SK-N-SH treated with all-trans-retinoic acid at 6 μM for 48 hours (cell line): Measurements from ENCODE around the gene THEMIS.
"Not testable (repeated sequence)": the region's sequence is repeated elsewhere in the genome, so short reads cannot be mapped to it uniquely, and the experiment has no call there.

Experiments used
- ATAC-seq: fragments of 200-7000 bp; cut with Tn5 transposase; 3 replicates; pipeline ENCODE4 v1.9.1; 2020; ENCODE audit warnings: mild to moderate bottlenecking, moderate library complexity
- BACH2 ChIP-seq: fragments of 250-450 bp; sonication (Bioruptor Pico); IDR thresholded peaks from 2 replicates; pipeline ENCODE4 v1.9.0; 2021; ENCODE audit warnings: mild to moderate bottlenecking, borderline replicate concordance
- ESRRG ChIP-seq: fragments of 250-450 bp; sonication (Bioruptor Pico); IDR thresholded peaks from 2 replicates; pipeline ENCODE4 v1.6.1; 2021; ENCODE audit warnings: mild to moderate bottlenecking
- GLIS3 ChIP-seq: fragments of 250-450 bp; sonication (Bioruptor Pico); IDR thresholded peaks from 2 replicates; pipeline ENCODE4 v1.5.0; 2020; ENCODE audit warnings: mild to moderate bottlenecking, moderate library complexity
- ISL1 ChIP-seq: fragments of 250-450 bp; sonication (Bioruptor Pico); IDR thresholded peaks from 2 replicates; pipeline ENCODE4 v2.1.2; 2022; ENCODE audit warnings: mild to moderate bottlenecking, moderate library complexity
- OSR1 ChIP-seq: fragments of 250-450 bp; sonication (Bioruptor Pico); IDR thresholded peaks from 2 replicates; pipeline ENCODE4 v1.8.0; 2022; ENCODE audit warnings: moderate library complexity, mild to moderate bottlenecking, inconsistent platforms
- PPARA ChIP-seq: fragments of 250-450 bp; sonication (Bioruptor Pico); IDR thresholded peaks from 2 replicates; pipeline ENCODE4 v1.5.0; 2020; ENCODE audit warnings: mild to moderate bottlenecking, borderline replicate concordance
- RARB ChIP-seq: fragments of 250-450 bp; sonication (Bioruptor Pico); IDR thresholded peaks from 2 replicates; pipeline ENCODE4 v1.8.0; 2021; ENCODE audit warnings: mild to moderate bottlenecking, moderate library complexity
- SNAI2 ChIP-seq: fragments of 250-450 bp; sonication (Bioruptor Pico); IDR thresholded peaks from 2 replicates; pipeline ENCODE4 v1.5.0; 2020; ENCODE audit warnings: mild to moderate bottlenecking, moderate library complexity
- TCF4 ChIP-seq: fragments of 250-450 bp; sonication (Bioruptor Pico); IDR thresholded peaks from 2 replicates; pipeline ENCODE4 v1.8.0; 2021; ENCODE audit warnings: mild to moderate bottlenecking, moderate library complexity, borderline replicate concordance
- TOX ChIP-seq: fragments of 250-450 bp; sonication (Bioruptor Pico); IDR thresholded peaks from 2 replicates; pipeline ENCODE4 v1.8.0; 2021; ENCODE audit warnings: mild to moderate bottlenecking, moderate library complexity, borderline replicate concordance
- ZC3H10 ChIP-seq: fragments of 250-450 bp; sonication (Bioruptor Pico); IDR thresholded peaks from 2 replicates; pipeline ENCODE4 v1.5.1; 2021; ENCODE audit warnings: mild to moderate bottlenecking, moderate library complexity
- ZNF565 ChIP-seq: fragments of 450-650 bp; formaldehyde crosslinking; conservative IDR thresholded peaks from 2 replicates; pipeline ENCODE4 v1.5.0; 2020; ENCODE audit warnings: low read depth, mild to moderate bottlenecking, moderate library complexity
- ZNF70 ChIP-seq: fragments of 450-650 bp; formaldehyde crosslinking; IDR thresholded peaks from 2 replicates; pipeline ENCODE4 v1.5.0; 2020; ENCODE audit warnings: mild to moderate bottlenecking, moderate library complexity
- ZNF8 ChIP-seq: fragments of 450-650 bp; formaldehyde crosslinking; IDR thresholded peaks from 2 replicates; pipeline ENCODE4 v1.5.0; 2020; ENCODE audit warnings: mild to moderate bottlenecking, moderate library complexity
- TF ChIP-seq, protein P1 (sequence below): fragments of 250-450 bp; sonication (Bioruptor Pico); IDR thresholded peaks from 2 replicates; pipeline ENCODE4 v1.5.0; 2020; ENCODE audit warnings: mild to moderate bottlenecking, moderate library complexity
- TF ChIP-seq, protein P2 (sequence below): fragments of 250-450 bp; sonication (Bioruptor Pico); IDR thresholded peaks from 2 replicates; pipeline ENCODE4 v1.5.1; 2020; ENCODE audit warnings: low read depth, mild to moderate bottlenecking, moderate library complexity
- TF ChIP-seq, protein P3 (sequence below): fragments of 250-450 bp; sonication (Bioruptor Pico); IDR thresholded peaks from 2 replicates; pipeline ENCODE4 v1.8.0; 2020; ENCODE audit warnings: mild to moderate bottlenecking, moderate library complexity, borderline replicate concordance
- TF ChIP-seq, protein P4 (sequence below): fragments of 250-450 bp; sonication (Bioruptor Pico); IDR thresholded peaks from 2 replicates; pipeline ENCODE4 v1.5.1; 2021; ENCODE audit warnings: mild to moderate bottlenecking, moderate library complexity
- TF ChIP-seq, protein P5 (sequence below): fragments of 250-450 bp; sonication (Bioruptor Pico); IDR thresholded peaks from 2 replicates; pipeline ENCODE4 v1.8.0; 2021; ENCODE audit warnings: low read depth, mild to moderate bottlenecking, moderate library complexity, borderline replicate concordance

The THEMIS gene

DNA sequence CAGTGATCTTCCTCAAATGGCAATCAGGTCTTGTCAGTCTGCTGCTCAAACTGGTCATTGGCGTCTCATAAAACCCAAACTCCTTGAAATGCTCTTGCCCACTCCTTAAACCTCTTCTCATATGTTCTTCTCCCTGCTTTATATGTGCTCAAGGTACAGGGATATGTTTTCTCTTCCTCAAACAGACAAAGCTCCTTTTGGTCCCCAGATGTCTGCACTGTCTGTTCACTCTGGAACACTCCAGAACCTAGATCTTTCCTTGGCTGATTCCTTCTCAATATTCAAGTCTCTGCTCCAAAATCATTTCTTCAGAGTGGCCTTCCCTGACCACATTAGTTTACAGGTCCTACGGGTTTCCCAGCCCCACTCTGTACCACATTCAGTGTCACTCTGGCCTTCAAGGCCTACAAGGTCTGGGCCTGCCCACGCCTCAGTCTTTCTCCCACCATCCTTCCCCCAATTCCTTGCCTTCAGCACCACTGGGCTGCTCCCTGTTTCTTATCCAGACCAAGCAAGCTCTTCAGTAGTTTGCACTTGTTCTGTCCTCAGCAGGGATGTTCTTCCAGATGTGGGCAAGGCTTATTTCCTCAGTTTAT lies 9.0 kb downstream of the THEMIS start:
- TF ChIP-seq, protein P1, sequence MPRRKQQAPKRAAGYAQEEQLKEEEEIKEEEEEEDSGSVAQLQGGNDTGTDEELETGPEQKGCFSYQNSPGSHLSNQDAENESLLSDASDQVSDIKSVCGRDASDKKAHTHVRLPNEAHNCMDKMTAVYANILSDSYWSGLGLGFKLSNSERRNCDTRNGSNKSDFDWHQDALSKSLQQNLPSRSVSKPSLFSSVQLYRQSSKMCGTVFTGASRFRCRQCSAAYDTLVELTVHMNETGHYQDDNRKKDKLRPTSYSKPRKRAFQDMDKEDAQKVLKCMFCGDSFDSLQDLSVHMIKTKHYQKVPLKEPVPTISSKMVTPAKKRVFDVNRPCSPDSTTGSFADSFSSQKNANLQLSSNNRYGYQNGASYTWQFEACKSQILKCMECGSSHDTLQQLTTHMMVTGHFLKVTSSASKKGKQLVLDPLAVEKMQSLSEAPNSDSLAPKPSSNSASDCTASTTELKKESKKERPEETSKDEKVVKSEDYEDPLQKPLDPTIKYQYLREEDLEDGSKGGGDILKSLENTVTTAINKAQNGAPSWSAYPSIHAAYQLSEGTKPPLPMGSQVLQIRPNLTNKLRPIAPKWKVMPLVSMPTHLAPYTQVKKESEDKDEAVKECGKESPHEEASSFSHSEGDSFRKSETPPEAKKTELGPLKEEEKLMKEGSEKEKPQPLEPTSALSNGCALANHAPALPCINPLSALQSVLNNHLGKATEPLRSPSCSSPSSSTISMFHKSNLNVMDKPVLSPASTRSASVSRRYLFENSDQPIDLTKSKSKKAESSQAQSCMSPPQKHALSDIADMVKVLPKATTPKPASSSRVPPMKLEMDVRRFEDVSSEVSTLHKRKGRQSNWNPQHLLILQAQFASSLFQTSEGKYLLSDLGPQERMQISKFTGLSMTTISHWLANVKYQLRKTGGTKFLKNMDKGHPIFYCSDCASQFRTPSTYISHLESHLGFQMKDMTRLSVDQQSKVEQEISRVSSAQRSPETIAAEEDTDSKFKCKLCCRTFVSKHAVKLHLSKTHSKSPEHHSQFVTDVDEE (CRISPR knock-in tag): no peak
- no peak for TF ChIP-seq TCF4
- TF ChIP-seq ESRRG (CRISPR knock-in tag): no peak
- TF ChIP-seq ZC3H10 (CRISPR knock-in tag): no peak
- TF ChIP-seq ZNF8 (CRISPR knock-in tag): no peak
- TF ChIP-seq RARB (CRISPR knock-in tag): no peak
- TF ChIP-seq, protein P2, sequence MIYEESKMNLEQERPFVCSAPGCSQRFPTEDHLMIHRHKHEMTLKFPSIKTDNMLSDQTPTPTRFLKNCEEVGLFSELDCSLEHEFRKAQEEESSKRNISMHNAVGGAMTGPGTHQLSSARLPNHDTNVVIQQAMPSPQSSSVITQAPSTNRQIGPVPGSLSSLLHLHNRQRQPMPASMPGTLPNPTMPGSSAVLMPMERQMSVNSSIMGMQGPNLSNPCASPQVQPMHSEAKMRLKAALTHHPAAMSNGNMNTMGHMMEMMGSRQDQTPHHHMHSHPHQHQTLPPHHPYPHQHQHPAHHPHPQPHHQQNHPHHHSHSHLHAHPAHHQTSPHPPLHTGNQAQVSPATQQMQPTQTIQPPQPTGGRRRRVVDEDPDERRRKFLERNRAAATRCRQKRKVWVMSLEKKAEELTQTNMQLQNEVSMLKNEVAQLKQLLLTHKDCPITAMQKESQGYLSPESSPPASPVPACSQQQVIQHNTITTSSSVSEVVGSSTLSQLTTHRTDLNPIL: no peak
- no peak for ATAC-seq

DNA sequence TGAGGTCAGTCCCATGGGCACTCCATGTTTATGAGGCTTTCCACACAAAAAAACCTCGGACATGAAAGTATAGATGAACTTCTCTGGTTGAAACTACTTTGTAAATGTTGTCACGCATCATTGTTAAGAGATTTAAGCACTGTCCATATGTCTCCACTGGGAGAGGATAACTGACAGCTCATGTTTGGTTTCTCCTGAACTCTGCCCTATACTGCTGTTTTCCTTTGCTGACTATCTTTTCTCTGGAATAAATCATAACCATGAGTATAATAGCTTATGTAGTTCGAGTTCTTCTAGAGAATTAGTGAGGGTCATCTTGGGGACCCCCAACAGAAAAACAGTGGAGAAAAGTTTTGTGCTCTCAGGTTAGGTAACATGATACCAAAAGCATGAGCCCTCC lies 14.3 kb downstream of the THEMIS start:
- TF ChIP-seq, protein P3, sequence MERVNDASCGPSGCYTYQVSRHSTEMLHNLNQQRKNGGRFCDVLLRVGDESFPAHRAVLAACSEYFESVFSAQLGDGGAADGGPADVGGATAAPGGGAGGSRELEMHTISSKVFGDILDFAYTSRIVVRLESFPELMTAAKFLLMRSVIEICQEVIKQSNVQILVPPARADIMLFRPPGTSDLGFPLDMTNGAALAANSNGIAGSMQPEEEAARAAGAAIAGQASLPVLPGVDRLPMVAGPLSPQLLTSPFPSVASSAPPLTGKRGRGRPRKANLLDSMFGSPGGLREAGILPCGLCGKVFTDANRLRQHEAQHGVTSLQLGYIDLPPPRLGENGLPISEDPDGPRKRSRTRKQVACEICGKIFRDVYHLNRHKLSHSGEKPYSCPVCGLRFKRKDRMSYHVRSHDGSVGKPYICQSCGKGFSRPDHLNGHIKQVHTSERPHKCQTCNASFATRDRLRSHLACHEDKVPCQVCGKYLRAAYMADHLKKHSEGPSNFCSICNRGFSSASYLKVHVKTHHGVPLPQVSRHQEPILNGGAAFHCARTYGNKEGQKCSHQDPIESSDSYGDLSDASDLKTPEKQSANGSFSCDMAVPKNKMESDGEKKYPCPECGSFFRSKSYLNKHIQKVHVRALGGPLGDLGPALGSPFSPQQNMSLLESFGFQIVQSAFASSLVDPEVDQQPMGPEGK: no peak
- TF ChIP-seq ESRRG (CRISPR knock-in tag) (no peak), SNAI2 (no peak)
- TF ChIP-seq, all 23 proteins: peak for 0
- ATAC-seq: no peak

DNA sequence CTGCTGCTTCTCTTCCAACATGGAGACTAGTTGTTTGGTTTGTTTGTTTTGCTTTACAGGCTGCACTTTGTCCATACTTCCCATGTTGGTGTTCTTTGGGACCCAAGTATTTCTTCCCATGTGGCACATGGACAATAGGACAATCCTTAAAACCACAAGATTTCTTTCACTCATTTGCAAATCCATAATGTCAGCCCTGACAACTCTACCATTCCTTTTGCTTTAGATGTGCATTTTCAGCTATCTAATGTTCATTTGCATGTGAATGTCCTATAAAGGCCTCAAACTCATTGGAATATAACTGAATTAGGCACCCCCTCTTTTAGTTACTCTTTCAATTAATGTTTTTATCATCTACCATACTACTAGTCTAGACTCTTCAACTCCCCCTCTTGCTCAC lies 16.7 kb downstream of the THEMIS start:
- no peak for ATAC-seq
- no peak for TF ChIP-seq BACH2
- no peak for TF ChIP-seq ZNF565 (CRISPR knock-in tag)
- TF ChIP-seq, protein P4, sequence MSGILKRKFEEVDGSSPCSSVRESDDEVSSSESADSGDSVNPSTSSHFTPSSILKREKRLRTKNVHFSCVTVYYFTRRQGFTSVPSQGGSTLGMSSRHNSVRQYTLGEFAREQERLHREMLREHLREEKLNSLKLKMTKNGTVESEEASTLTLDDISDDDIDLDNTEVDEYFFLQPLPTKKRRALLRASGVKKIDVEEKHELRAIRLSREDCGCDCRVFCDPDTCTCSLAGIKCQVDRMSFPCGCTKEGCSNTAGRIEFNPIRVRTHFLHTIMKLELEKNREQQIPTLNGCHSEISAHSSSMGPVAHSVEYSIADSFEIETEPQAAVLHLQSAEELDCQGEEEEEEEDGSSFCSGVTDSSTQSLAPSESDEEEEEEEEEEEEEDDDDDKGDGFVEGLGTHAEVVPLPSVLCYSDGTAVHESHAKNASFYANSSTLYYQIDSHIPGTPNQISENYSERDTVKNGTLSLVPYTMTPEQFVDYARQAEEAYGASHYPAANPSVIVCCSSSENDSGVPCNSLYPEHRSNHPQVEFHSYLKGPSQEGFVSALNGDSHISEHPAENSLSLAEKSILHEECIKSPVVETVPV (CRISPR knock-in tag): no peak
- TF ChIP-seq, protein P3: no peak
- no peak for TF ChIP-seq OSR1 (CRISPR knock-in tag)
- TF ChIP-seq TCF4: no peak
- no peak for TF ChIP-seq ESRRG (CRISPR knock-in tag)
- no peak for TF ChIP-seq ISL1 (CRISPR knock-in tag)
- TF ChIP-seq GLIS3 (CRISPR knock-in tag): no peak
- TF ChIP-seq ZNF8 (CRISPR knock-in tag): no peak
- TF ChIP-seq TOX (CRISPR knock-in tag): no peak
- no peak for TF ChIP-seq ZNF70
- no peak for TF ChIP-seq PPARA
- TF ChIP-seq, protein P1 (CRISPR knock-in tag): no peak
- TF ChIP-seq, protein P2: no peak
- TF ChIP-seq, protein P5, sequence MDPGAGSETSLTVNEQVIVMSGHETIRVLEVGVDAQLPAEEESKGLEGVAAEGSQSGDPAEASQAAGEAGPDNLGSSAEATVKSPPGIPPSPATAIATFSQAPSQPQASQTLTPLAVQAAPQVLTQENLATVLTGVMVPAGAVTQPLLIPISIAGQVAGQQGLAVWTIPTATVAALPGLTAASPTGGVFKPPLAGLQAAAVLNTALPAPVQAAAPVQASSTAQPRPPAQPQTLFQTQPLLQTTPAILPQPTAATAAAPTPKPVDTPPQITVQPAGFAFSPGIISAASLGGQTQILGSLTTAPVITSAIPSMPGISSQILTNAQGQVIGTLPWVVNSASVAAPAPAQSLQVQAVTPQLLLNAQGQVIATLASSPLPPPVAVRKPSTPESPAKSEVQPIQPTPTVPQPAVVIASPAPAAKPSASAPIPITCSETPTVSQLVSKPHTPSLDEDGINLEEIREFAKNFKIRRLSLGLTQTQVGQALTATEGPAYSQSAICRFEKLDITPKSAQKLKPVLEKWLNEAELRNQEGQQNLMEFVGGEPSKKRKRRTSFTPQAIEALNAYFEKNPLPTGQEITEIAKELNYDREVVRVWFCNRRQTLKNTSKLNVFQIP (CRISPR knock-in tag): no peak

DNA sequence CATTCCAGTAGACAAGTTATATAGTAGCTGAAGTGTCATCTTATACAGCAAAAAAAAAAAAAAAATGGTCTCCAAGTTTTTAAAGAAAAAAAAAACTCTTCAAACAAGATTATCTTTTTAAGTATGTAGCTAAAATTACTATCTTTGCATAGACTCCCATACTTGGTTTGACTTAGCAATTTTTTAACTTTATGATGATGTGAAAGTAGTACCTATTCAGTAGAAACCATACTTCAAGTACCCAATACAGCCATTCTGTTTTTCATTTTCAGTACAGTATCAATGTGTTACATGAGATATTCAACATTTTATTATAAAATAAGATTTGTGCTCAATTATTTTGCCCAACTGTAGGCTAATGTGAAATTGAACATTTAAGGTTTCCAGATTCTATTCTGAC lies 18.9 kb downstream of the THEMIS start:
- not testable (repeated sequence) for ATAC-seq
